Measurements from ENCODE around the gene OPN4.

GRCh38 chr10:86681722-86682386 is 27.5 kb downstream of the OPN4 start:
- TF ChIP-seq CTCF (IDR thresholded peaks at IDR 0.05) (no peak), POLR2A (IDR thresholded peaks at IDR 0.05) (no peak)

All from body of pancreas (tissue), 4 donors.